ENCODE data around the gene LILRA2.
"Not testable (repeated sequence)": the region's sequence is repeated elsewhere in the genome, so short reads cannot be mapped to it uniquely, and the experiment has no call there.

LILRA2 gene

DNA sequence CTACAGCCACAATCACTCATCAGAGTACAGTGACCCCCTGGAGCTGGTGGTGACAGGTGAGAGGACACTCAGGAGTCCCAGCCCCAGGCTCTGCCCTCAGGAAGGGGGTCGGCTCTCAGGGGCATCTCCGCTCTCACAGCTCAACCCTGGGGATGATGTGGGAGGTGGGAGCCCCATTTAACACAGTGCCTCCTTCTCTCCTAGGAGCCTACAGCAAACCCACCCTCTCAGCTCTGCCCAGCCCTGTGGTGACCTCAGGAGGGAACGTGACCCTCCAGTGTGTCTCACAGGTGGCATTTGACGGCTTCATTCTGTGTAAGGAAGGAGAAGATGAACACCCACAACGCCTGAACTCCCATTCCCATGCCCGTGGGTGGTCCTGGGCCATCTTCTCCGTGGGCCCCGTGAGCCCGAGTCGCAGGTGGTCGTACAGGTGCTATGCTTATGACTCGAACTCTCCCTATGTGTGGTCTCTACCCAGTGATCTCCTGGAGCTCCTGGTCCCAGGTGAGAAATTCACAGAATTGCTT, 1.0 kb downstream of the LILRA2 start:
- no peak for DNase-seq (ENCODE audit: low read depth)
- no peak overlapping the region for H3K4me3 ChIP-seq (replicated peaks; ENCODE audit: low read depth, low read length)
- TF ChIP-seq CTCF (IDR thresholded peaks at IDR 0.05; ENCODE audit: low read length, missing control alignments): no peak

DNA sequence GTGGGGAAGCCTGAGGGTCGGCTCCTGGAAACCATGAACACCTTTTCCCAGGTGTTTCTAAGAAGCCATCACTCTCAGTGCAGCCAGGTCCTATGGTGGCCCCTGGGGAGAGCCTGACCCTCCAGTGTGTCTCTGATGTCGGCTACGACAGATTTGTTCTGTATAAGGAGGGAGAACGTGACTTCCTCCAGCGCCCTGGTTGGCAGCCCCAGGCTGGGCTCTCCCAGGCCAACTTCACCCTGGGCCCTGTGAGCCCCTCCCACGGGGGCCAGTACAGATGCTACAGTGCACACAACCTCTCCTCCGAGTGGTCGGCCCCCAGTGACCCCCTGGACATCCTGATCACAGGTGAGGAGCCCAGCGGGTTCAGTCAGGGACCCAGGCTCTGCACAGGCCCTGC, 1.6 kb downstream of the LILRA2 start:
- DNase-seq (ENCODE audit: low read depth); H3K4me3 ChIP-seq (replicated peaks; ENCODE audit: low read depth, low read length): not testable (repeated sequence)

GRCh38 chr19:54576411-54576976, 2.9 kb downstream of the LILRA2 start:
- no peak for DNase-seq (ENCODE audit: low read depth)
- no peak overlapping the region for H3K4me3 ChIP-seq (replicated peaks; ENCODE audit: low read depth, low read length)
- no peak for TF ChIP-seq CTCF (IDR thresholded peaks at IDR 0.05; ENCODE audit: low read length, missing control alignments)

GRCh38 chr19:54577334-54577733, 3.7 kb downstream of the LILRA2 start:
- no peak overlapping the region for H3K4me3 ChIP-seq (replicated peaks; ENCODE audit: low read depth, low read length)
- DNase-seq (ENCODE audit: low read depth): no peak
- no peak for TF ChIP-seq CTCF (IDR thresholded peaks at IDR 0.05; ENCODE audit: low read length, missing control alignments)

- not testable (repeated sequence) for DNase-seq (ENCODE audit: low read depth); H3K4me3 ChIP-seq (replicated peaks; ENCODE audit: low read depth, low read length)
Observed at GRCh38 chr19:54578268-54578667, 4.7 kb downstream of the LILRA2 start.

DNA sequence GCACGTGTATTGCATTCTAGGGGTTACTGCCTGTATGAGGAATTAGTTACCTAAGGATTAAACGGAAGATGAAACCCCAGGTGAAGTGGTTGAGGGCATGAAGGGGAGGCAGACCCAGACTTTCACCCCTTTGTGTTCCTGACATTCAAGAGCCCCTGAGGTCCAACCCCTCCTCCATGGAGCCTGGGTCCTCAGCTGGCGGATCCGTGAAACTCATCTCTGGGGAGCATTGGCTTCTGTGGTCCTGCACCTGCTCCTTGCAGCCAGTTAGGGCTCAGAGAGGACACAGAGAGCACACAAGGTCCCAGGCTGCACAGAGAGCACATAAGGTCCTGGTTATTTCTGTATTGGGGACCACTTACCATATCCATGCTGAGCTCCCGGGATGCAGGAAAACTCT, 12.8 kb downstream of the LILRA2 start:
- no peak for DNase-seq (ENCODE audit: low read depth)
- no peak for TF ChIP-seq CTCF (IDR thresholded peaks at IDR 0.05; ENCODE audit: low read length, missing control alignments)
- H3K4me3 ChIP-seq (replicated peaks; ENCODE audit: low read depth, low read length): no peak overlapping the region

DNA sequence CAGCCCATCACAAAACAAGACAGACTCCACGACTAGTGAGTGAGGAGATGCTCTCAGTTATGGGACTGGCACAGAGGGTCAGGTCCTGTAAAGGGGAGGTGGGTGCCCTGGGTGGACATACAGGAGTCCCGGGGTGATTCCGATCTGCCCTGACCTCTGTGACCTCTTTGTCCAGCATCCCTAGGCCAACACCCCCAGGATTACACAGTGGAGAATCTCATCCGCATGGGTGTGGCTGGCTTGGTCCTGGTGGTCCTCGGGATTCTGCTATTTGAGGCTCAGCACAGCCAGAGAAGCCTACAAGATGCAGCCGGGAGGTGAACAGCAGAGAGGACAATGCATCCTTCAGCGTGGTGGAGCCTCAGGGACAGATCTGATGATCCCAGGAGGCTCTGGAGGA, 13.4 kb downstream of the LILRA2 start:
- no peak for DNase-seq (ENCODE audit: low read depth)
- TF ChIP-seq CTCF (IDR thresholded peaks at IDR 0.05; ENCODE audit: low read length, missing control alignments): no peak
- no peak overlapping the region for H3K4me3 ChIP-seq (replicated peaks; ENCODE audit: low read depth, low read length)

GRCh38 chr19:54593445-54593844, 19.9 kb downstream of the LILRA2 start, which contains the start of gene LILRA1:
Gene LILRA1 (plus strand): TSS chr19:54593632. CDS start chr19:54594245, 613 bp downstream.
- DNase-seq (ENCODE audit: low read depth); H3K4me3 ChIP-seq (replicated peaks; ENCODE audit: low read depth, low read length): not testable (repeated sequence)

DNA sequence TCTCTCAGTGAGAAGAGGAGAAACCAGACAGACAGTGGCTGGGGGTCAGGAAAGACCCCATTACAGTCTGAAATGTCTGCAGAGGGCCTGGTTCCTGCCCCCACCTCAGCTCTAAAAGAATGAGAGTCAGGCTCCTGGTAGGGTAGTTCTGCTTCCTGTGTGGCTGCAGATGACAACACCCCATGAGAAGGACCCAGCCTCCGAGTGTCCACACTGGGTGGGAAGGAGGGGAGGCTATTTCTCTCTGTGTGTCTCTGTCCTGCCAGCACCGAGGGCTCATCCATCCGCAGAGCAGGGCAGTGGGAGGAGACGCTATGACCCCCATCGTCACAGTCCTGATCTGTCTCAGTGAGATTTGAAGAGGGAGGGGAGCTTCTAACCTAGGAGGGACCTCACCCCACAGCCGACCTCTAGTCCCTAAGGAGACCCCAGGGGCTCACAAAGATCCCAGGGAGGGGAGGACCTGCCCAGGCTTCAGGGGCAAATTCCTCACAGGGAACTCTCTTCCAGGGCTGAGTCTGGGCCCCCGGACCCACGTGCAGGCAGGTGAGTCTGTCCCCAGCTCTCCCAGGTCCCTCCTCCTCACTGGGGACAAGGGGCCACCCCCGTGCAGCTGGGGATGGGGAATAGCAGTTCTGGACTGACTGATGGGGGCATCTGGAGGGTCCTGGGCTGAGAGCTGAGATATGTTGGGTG, 20.5 kb downstream of the LILRA2 start:
- not testable (repeated sequence) for H3K4me3 ChIP-seq (replicated peaks; ENCODE audit: low read depth, low read length); DNase-seq (ENCODE audit: low read depth)

Data from fibroblast of pulmonary artery (primary cell).